ENCODE data around the gene CNTLN. TPM values are rescaled to one million over a fixed set of nuclear protein-coding genes. Genes with fewer than 3 reads are reported as not detected.

Gene CNTLN
- total RNA-seq, 1 experiment from 2014 or later = 5.1 TPM

DNA sequence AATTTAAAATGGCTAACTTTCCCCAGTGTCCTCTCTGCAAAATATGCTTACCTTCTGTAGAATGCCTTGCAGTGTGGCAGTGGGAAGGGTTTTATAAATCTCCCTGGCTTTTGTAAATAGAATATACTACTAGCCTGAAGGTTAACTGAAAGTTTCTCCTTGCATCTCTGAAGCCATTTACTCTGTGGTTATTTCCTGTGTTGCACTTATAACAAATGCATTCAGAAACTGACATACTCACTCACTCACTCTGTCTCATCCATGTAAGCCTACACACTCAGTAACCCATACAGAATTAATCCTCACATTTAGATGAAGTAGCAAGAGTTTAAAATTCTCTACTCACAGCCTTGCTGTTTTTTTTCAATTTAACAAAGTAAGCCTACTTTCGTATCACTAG, 356.9 kb downstream of the CNTLN start:
- Histone ChIP-seq H3K4me1 (ENCODE audit: control insufficient read depth in 1 of 2, insufficient read depth in 2 of 2, low read length in 2 of 2) (no peaks in the 10 kb centered on the region), H3K27ac (ENCODE audit: low read depth, low read length) (no peak overlapping the region), H4K20me1 (ENCODE audit: insufficient read depth) (no peaks in the 10 kb centered on the region), H3K9me3 (ENCODE audit: control insufficient read depth in 1 of 2, insufficient read depth in 1 of 2, low read depth in 1 of 2, low read length in 2 of 2) (no peaks in the 10 kb centered on the region), H3K27me3 (ENCODE audit: insufficient read depth, low read length) (no peaks in the 10 kb centered on the region), H3K4me3 (replicated peaks in 1 of 2; ENCODE audit: low read depth in 1 of 2, low read length in 2 of 2) (no peak overlapping the region), H3K79me2 (ENCODE audit: insufficient read depth, low read length) (no peaks in the 10 kb centered on the region), H3K4me2 (ENCODE audit: low read length) (no peak overlapping the region), H3K36me3 (ENCODE audit: control insufficient read depth in 1 of 2, insufficient read depth in 2 of 2, low read length in 2 of 2) (no peaks in the 10 kb centered on the region), H3K9ac (ENCODE audit: low read length) (no peak overlapping the region), H2AFZ (ENCODE audit: low read depth, low read length, poor library complexity, severe bottlenecking) (no peak overlapping the region), H3K9me2 (ENCODE audit: insufficient read depth) (no peaks in the 10 kb centered on the region)
- POLR2A ChIA-PET = no interaction called here
- RAD21 ChIA-PET (ENCODE audit: low non-redundant PET in 1 of 2, low total read pairs in 2 of 2, uncharacterized antibody in 2 of 2, unreplicated experiment in 2 of 2) = no interaction called here
- BruUV-seq (replicated peaks) = no TSS peak
- intact Hi-C loops (cut with micrococcal nuclease) = no loop called here
- TF ChIP-seq EGR1 (IDR thresholded peaks at IDR 0.05; ENCODE audit: low read depth) = no peak
- TF ChIP-seq EZH2phosphoT487 (IDR thresholded peaks at IDR 0.05; ENCODE audit: borderline replicate concordance) = no peak
- DNase-seq (ENCODE audit: low read depth, low spot score) (no peak), ATAC-seq (no peak)
- CTCF ChIA-PET = no interaction called here

DNA sequence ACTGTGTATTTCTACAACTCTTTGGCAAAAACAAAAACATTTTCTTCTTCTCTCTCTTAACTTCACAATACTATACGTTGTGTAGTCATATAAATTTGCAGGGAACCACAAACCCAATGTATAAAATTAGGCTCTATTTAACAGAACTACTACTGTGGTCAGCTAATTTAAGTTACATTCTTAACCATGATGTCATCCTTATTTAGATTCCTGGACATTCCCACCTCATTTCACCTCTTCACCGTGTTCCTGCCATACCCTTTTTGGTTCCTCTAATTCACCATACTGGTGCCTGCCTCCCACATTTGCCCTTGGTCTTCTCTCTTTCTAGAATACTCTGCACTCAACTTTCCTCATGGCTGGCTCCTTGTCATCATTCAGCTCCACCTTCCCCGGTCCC, 368.4 kb downstream of the CNTLN start:
- ATAC-seq (no peak), DNase-seq (ENCODE audit: low read depth, low spot score) (no peak)
- Histone ChIP-seq H3K9ac (ENCODE audit: low read length) (no peak overlapping the region), H3K4me2 (ENCODE audit: low read length) (no peak overlapping the region), H3K36me3 (ENCODE audit: control insufficient read depth in 1 of 2, insufficient read depth in 2 of 2, low read length in 2 of 2) (no peaks in the 10 kb centered on the region), H3K9me3 (ENCODE audit: control insufficient read depth in 1 of 2, insufficient read depth in 1 of 2, low read depth in 1 of 2, low read length in 2 of 2) (no peaks in the 10 kb centered on the region), H3K9me2 (ENCODE audit: insufficient read depth) (no peaks in the 10 kb centered on the region), H3K27me3 (ENCODE audit: insufficient read depth, low read length) (no peaks in the 10 kb centered on the region), H4K20me1 (ENCODE audit: insufficient read depth) (no peaks in the 10 kb centered on the region), H3K79me2 (ENCODE audit: insufficient read depth, low read length) (no peaks in the 10 kb centered on the region), H3K4me3 (replicated peaks in 1 of 2; ENCODE audit: low read depth in 1 of 2, low read length in 2 of 2) (no peak overlapping the region), H2AFZ (ENCODE audit: low read depth, low read length, poor library complexity, severe bottlenecking) (no peak overlapping the region), H3K4me1 (ENCODE audit: control insufficient read depth in 1 of 2, insufficient read depth in 2 of 2, low read length in 2 of 2) (no peaks in the 10 kb centered on the region), H3K27ac (ENCODE audit: low read depth, low read length) (no peak overlapping the region)
- CTCF ChIA-PET = no interaction called here
- POLR2A ChIA-PET = no interaction called here
- intact Hi-C loops (cut with micrococcal nuclease) = no loop called here
- RAD21 ChIA-PET (ENCODE audit: low non-redundant PET in 1 of 2, low total read pairs in 2 of 2, uncharacterized antibody in 2 of 2, unreplicated experiment in 2 of 2) = no interaction called here
- no TSS peak for BruUV-seq (replicated peaks)
- no peak for TF ChIP-seq TCF7L2 (IDR thresholded peaks at IDR 0.05; ENCODE audit: borderline replicate concordance, extremely low read depth, insufficient read depth, insufficient read length)
- TF ChIP-seq EGR1 (IDR thresholded peaks at IDR 0.05; ENCODE audit: low read depth) = no peak
- TF ChIP-seq SP1 (IDR thresholded peaks at IDR 0.05; ENCODE audit: low read depth) = no peak
- TF ChIP-seq, protein P1, sequence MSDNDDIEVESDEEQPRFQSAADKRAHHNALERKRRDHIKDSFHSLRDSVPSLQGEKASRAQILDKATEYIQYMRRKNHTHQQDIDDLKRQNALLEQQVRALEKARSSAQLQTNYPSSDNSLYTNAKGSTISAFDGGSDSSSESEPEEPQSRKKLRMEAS (IDR thresholded peaks at IDR 0.05) = no peak
- no peak for TF ChIP-seq POLR2A (IDR thresholded peaks at IDR 0.05; ENCODE audit: borderline replicate concordance, extremely low read depth, insufficient read depth, insufficient read length)
- TF ChIP-seq RAD21 (IDR thresholded peaks at IDR 0.05; ENCODE audit: low read depth) = no peak
- TF ChIP-seq EZH2 (IDR thresholded peaks at IDR 0.05) = no peak
- TF ChIP-seq, protein P2, sequence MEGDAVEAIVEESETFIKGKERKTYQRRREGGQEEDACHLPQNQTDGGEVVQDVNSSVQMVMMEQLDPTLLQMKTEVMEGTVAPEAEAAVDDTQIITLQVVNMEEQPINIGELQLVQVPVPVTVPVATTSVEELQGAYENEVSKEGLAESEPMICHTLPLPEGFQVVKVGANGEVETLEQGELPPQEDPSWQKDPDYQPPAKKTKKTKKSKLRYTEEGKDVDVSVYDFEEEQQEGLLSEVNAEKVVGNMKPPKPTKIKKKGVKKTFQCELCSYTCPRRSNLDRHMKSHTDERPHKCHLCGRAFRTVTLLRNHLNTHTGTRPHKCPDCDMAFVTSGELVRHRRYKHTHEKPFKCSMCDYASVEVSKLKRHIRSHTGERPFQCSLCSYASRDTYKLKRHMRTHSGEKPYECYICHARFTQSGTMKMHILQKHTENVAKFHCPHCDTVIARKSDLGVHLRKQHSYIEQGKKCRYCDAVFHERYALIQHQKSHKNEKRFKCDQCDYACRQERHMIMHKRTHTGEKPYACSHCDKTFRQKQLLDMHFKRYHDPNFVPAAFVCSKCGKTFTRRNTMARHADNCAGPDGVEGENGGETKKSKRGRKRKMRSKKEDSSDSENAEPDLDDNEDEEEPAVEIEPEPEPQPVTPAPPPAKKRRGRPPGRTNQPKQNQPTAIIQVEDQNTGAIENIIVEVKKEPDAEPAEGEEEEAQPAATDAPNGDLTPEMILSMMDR (IDR thresholded peaks at IDR 0.05 in 2 of 3, conservative IDR thresholded peaks at IDR 0.05 in 1 of 3; ENCODE audit: borderline replicate concordance in 1 of 3, insufficient read depth in 1 of 3, low read depth in 2 of 3, low read length in 2 of 3) = no peak
- TF ChIP-seq SRF (IDR thresholded peaks at IDR 0.05; ENCODE audit: low read depth) = no peak

Measured in HCT116 (cell line).